Measurements from ENCODE around the gene CACNG5.

GRCh38 chr17:66786107-66786506 lies 48.8 kb upstream of the CACNG5 start:
- no peak for TF ChIP-seq CTCF (IDR thresholded peaks at IDR 0.05)
- no peak for TF ChIP-seq POLR2A (IDR thresholded peaks at IDR 0.05)
